IPS-11a (cell line): ENCODE results near the gene NME3.
"Not testable (repeated sequence)": the region's sequence is repeated elsewhere in the genome, so short reads cannot be mapped to it uniquely, and the experiment has no call there.

Experiments used
- H3K4me3 ChIP-seq: one replicate; pipeline ENCODE4 v1.5.1; 2013; ENCODE audit warnings: low read depth, low read length, control low read depth

NME3 gene

GRCh38 chr16:1754204-1754603 lies 17.1 kb downstream of the NME3 start:
- no peak overlapping the region for H3K4me3 ChIP-seq

GRCh38 chr16:1752853-1753252 lies 18.5 kb downstream of the NME3 start:
- no peak overlapping the region for H3K4me3 ChIP-seq

DNA sequence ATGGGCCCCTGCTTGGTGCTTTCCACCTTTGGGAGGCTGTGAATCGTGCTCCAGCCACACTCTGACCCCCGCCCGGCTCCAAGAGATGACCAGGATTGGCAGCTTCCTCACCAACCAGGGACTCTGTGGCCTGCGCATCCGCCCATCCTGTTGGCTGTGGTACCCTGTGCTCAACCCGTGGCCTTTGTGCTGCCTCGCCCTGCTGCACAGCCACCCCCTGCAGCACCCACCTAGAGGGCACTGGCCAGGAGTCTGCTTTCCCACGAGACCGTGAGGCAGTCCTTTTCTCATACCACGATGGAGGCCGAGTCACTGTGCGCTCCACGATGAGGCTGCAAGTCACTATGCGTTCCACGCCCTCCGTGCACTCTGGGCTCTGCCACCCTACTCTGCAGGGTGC lies 19.4 kb downstream of the NME3 start:
- no peak overlapping the region for H3K4me3 ChIP-seq

DNA sequence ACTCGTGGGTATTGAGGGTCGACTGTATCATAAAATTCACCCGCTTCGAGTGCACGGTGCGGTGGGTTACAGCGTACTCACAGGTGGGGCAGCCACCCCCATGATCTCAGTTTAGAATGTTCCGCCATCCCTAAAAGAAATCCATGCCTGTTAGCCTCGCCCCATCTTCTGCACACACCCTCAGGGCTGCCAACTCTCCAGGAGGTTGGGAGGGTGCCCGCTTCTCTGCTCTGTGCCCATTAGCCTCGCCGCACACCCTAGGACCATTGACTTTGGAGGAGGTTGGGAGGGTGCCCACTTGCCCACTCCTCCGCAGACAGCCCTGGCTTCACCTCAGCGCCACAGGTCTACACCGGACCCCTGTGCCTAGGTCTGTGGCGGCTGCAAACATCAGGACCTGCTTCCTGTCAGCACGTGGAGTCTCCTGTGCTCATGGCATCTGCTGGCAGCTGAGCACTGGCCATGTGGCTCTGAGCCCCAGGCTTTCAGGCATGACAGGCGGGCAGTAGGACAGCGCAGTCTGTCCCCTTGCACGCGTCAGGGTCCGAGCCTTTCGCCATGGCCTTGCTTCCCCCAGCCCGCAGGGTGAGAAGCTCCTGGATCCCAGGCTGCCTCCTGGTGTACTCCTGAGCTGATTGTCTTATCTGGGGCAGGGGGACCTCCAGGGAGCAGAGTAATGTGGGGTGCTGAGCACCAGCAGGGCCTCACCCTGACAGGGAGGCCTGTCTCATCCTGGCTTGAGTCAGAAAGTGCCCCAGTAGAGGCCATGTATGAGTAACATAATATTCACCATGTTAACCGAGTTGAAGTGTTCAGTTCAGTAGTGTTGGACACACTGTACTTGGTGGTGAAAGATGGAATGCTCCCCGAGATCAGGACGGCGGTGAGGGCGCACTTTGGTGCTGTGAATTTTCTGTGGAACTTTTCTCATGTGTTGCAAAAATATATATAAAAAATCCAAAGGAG lies 21.9 kb downstream of the NME3 start:
- H3K4me3 ChIP-seq = no peak overlapping the region

- no peak overlapping the region for H3K4me3 ChIP-seq
These were observed 23.4 kb downstream of the NME3 start for GRCh38 chr16:1747934-1748333.

GRCh38 chr16:1746693-1747195 lies 24.6 kb downstream of the NME3 start:
- no peak overlapping the region for H3K4me3 ChIP-seq

DNA sequence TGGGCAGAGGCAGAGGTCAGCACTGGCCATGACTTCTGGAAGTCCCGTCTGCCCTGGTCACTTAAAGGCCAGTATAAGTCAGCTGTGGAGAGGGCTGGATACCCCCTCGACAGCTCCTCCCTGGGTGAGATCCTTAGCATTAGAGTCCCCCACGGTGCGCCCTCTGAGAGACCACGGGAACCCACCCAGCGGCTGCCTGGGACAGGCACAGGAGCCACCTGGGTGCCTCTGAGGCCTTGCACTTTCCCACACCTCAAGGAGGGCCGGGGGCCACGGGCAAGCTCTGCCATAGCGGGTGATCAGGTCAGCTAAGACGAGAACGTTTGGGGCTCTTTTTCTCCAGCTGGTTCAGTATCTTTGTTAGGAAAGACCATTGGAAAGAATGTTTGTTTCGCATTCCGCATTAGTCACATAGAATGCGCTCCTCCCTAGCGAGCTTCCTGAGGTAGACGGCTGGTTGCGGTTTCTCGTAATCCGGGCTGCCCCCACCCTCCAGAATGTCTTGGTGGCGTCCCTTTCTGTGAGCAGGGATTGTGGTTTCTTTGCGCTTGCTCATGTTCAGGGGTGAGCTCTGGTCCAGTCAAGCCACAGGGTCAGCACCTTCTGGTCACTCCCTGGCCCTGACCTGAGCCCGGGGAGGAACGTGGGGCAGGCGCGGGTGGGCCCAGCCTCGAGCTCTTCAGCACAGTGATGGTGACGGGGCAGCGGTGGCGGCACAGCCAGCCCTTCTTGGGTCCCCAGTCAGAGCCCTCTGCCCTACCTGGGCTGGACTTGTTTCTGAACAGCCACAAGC lies 25.2 kb downstream of the NME3 start:
- H3K4me3 ChIP-seq = no peak overlapping the region

DNA sequence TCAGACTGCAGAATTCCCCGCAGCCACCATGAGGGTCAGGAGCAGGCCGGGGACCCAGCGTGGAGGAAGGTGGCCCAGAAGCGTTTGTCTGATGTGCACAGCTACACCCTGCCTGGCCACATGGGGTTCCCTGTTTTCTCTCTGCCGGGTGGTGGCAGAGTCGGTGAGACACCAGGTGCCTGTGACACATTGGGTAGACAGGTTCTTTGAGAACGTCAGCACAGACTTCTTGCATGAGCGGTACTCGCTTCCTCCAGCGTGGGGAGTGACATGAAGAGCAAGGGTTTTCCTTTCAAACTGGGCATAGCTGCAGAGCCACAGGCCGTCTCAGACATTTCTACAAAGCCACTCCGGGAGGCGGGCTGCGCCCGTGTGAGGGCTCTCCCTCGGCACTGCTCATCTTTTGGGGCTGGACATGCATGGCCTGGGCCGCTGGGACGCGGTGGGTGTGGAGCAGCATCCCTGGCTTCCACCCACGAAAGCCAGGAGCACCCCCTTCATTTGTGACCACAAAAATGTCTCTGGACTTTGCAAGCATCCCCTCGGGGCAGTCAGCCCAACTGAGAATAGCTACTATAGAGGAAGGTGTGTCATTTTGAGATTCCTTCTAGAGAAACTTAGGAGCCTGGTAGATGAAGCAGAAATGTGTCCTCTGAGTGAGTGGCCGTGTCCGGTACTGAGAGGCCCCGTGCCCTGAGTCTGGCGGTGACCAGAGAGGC lies 26.0 kb downstream of the NME3 start:
- H3K4me3 ChIP-seq = no peak overlapping the region

- H3K4me3 ChIP-seq = no peak overlapping the region
These were observed 27.0 kb downstream of the NME3 start for GRCh38 chr16:1744338-1744840.

- no peak overlapping the region for H3K4me3 ChIP-seq
These were observed 27.7 kb downstream of the NME3 start for GRCh38 chr16:1743376-1744337.

GRCh38 chr16:1741553-1742165 lies 29.7 kb downstream of the NME3 start:
- H3K4me3 ChIP-seq = no peak overlapping the region

GRCh38 chr16:1740781-1741490 lies 30.4 kb downstream of the NME3 start:
- H3K4me3 ChIP-seq = no peak overlapping the region

DNA sequence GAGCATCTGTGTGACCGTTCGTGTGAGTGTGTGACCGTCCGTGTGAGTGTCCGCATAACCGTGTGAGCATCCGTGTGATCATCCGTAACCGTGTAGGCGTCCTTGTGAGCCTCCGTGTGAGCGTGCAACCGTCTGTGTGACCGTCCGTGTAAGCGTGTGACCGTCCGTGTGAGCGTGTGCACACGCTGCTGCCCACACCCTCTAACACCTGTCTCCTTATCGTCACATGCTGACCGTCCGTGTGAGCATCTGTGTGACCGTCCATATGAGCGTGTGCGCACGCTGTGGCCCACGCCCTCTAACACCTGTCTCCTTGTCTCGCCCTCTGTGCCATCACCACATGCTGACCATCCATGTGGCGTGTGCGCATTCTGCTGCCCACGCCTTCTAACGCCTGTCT lies 31.1 kb downstream of the NME3 start:
- no peak overlapping the region for H3K4me3 ChIP-seq

DNA sequence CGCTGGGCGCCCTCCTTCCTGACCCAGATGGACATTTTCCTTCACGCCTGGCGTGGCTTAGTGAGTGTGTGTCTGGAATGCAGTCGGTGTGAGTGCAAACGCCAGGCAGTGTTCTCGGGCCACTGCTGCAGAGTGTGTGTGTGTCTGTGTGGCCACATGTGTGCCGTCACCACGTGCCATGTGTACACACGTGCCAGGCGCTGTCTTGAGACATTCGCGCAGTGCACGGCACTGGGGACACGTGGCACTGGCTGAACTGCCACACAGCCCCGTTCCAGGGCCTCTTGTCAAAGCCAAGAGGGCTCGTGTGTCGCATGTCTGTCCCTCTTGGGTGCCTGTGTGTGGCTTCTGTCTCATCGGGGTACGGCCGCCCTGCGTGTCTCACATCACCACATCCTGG lies 36.5 kb downstream of the NME3 start:
- no peak overlapping the region for H3K4me3 ChIP-seq

DNA sequence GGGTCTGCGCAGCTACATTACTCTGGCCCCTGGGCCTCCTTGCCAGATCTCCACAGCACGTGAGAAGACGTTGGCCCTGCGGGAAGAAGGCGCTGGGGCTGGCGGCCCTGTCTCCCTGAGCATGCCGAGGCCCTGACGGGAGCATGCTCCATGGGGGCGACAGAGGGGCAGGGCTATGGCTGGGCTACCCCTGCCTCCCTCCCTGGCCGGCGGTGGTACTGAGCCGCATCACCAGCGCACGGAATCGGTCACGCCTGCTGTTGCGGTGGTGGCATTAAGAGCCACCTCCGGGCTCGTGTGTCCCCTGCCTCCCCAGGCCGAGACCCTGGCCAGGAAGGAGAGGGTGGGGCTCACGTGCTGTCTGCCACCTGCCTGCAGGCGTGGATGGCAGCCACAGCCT lies 37.2 kb downstream of the NME3 start:
- no peak overlapping the region for H3K4me3 ChIP-seq

DNA sequence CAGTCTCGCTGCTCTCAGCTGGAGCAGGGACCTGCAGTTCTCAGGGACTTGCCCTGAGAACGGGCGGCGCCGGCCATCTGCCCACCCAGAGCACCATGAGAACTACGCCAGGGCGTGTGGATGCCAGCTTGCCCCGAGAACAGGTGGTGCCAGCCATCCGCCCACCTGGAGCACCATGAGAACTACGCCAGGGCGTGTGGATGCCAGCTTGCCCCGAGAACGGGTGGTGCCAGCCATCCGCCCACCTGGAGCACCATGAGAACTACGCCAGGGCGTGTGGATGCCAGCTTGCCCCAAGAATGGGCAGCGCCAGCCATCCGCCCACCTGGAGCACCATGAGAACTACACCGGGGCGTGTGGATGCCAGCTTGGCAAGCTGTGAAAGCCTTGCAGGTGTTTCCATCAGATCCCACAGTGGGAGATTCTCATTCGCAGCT lies 38.8 kb downstream of the NME3 start:
- H3K4me3 ChIP-seq = not testable (repeated sequence)

- no peak overlapping the region for H3K4me3 ChIP-seq
These were observed 39.3 kb downstream of the NME3 start for GRCh38 chr16:1732071-1732470.

GRCh38 chr16:1731603-1732002 lies 39.7 kb downstream of the NME3 start:
- no peak overlapping the region for H3K4me3 ChIP-seq

- H3K4me3 ChIP-seq = no peak overlapping the region
These were observed 40.3 kb downstream of the NME3 start for GRCh38 chr16:1731073-1731472.
